Stimulated activated CD4-positive, alpha-beta T cell treated with anti-CD3 and anti-CD28 coated beads, Interleukin-12 subunit alpha, Interleukin-12 subunit beta, amount 100 ng/mL, for 48 hours (primary cell): Measurements from ENCODE around the gene GMCL2.

Experiments
- DNase-seq, 3 donors: peaks; one replicate each; pipeline ENCODE4 v3.0.0-alpha.2; 2020; ENCODE audit warnings: low read depth in 2 of 3, low spot score in 1 of 3

The GMCL2 gene

DNA sequence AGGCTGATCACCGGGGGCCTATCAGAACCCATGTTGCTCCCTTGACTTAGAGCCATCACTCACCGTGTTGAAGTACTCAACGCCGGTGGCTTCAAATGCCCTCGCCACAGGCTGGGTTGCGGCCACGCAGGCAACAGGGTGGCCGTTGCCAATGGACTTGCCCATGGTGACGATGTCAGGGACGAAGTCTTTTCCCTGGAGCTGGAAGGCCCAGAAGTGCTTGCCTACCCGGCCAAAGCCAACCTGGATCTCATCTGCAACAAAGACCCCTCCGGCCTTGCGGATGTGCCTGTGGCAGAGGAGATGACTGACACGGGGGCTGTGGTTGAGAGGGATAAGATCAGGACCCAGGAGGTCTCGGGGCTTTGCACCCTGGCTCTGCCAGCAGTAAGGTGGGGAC is 35.1 kb upstream of the GMCL2 start:
- no peak for DNase-seq

DNA sequence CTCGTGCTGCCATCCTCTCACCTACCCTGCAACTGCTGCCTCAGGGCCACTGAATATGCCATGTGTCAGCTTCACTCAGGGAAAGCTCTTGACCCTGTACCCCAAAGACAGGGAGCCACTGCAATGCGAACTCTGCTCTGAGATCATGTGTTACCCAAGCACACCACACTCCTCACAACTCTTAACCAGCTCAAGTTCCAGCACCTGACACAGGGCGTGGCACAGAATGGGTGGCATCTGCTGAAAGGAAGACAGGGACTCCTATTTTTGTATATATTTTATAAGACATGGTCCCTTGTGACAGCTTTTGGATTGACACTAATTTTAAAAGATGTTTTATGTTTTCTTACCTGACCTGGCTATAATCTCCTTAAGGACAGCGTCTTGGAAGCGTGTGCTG is 34.7 kb upstream of the GMCL2 start:
- no peak for DNase-seq

GRCh38 chr5:178221282-178221681 is 34.1 kb upstream of the GMCL2 start:
- DNase-seq, result no peak

DNA sequence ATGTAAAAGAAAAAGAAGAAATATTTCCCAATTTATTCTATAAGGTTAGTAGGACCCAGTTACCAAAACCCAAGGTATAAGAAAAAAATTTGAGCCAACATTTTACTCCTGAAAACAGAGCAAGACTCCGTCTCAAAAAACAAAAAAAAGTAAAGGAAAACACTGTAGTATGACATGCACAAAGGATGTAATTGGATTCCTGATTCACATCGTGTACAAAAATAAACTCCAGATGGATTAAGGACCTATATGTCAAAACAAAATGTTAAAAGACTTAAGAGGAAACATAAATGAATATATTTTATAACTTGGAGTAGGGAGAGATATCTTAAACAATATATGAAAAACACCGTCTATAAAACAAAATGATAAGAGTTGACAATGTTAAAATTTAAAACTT is 31.7 kb upstream of the GMCL2 start:
- DNase-seq, result no peak

DNA sequence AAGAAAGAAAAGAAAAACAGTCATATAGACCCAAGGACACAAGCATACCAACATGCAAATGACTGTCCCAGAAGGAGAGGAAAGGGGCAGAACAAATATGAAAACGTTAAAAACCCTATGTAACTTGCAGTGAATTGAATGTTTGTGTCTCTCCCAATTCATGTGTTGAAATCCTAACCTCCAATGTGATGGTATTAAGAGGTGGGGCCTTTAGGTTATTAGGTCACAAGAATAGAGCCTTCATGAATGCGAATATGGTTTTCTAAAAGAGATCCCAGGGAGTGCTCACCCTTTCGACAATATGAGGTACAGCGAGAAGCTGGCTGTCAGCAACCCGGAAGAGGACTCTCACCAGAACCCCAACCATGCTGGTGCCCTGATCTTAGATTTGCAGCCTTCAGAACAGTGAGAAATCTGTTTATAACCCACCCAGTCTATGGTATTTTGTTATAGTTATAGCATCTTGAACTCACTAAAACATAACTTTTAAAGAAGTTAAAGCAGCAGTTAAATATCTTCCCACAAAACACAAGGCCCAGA is 31.1 kb upstream of the GMCL2 start:
- no peak for DNase-seq

- no peak for DNase-seq
Measured at GRCh38 chr5:178216779-178217178, 29.6 kb upstream of the GMCL2 start.

- no peak for DNase-seq
Measured at GRCh38 chr5:178216088-178216534, 28.9 kb upstream of the GMCL2 start.

DNA sequence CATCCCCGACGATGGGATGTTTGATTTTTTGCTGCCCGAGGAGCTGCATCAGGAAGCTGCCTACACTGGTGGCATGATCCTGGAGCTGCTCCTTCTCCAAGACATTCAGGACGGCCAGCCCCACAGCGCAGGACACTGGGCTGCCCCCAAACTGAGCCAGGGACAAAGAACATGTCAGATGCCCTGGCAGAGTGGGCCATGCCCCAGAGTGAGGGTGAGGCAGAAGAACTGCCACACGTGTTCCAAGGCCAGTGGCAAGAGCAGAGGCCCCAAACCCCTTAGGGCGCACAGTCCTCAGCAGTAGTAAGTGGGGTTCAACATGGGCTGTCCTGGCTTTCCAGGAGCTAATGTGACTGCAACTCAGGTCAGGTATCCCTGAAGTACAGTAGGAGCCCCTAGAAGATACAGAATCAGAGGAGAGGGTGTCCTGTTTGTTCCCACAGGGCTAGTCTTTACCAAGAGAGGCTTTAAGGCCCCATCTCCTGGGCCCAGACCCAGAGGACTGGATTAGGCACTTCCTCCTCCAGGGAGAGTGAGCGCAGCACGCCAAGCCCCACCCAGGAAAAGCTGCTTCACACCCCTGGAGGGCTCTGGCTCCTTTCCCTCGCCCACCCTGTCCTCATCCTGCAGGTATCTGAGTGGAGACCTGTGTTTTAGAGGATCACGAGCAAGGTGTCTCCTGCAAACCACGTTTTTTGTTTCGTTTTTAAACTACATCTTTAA is 28.3 kb upstream of the GMCL2 start:
- no peak for DNase-seq

DNA sequence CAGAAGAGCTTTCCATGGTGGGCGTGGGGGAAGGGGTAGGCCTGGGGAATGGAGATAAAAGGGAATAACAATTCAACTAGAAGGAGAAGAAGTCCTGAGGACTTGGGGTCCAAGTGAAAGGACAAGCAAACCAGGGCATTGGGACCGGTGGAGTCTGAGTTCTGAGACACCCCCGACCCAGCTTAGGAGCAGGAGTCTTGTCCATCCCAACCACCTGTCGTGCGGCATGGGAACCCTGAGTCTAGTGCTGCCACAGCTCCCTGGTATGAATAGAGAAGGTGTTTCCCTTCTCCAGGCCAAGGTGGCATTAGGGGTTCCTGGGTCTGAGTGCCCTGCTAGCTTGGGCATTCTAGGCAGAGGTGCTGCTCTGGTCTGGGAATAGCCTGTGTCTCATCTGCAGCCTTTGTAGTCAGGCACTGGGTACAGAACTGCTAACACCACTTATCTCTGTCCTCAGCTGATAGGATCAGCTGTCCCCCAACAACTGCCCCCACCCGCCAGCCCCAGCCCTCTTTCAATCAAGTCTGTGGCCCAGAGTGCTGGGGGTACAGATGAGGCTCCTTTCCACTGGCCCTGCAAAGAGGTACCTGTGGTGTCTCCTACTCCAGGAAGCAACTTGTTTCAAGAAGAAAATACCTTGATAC is 27.1 kb upstream of the GMCL2 start:
- no peak for DNase-seq

DNA sequence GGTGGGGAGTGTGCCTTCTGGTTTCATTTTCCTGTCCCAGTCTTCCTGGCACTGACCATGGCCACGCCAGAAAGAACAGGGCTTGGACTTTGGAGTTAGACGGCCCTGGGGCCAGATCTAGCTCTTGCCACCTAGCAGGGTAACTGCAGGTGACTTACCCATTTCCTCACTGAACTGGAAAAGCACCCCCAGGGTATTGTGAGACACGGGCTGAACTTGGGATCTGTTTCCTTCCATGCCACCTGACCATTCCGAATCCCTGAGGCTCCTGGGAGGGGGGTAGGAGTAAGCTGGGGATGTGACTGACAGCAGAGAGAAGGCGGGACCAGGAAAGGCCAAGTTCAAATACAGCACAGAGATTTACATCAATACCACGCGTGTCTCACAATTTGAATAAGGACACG is 26.6 kb upstream of the GMCL2 start:
- no peak for DNase-seq

GRCh38 chr5:178213003-178213461 is 25.9 kb upstream of the GMCL2 start:
- DNase-seq, result no peak

DNA sequence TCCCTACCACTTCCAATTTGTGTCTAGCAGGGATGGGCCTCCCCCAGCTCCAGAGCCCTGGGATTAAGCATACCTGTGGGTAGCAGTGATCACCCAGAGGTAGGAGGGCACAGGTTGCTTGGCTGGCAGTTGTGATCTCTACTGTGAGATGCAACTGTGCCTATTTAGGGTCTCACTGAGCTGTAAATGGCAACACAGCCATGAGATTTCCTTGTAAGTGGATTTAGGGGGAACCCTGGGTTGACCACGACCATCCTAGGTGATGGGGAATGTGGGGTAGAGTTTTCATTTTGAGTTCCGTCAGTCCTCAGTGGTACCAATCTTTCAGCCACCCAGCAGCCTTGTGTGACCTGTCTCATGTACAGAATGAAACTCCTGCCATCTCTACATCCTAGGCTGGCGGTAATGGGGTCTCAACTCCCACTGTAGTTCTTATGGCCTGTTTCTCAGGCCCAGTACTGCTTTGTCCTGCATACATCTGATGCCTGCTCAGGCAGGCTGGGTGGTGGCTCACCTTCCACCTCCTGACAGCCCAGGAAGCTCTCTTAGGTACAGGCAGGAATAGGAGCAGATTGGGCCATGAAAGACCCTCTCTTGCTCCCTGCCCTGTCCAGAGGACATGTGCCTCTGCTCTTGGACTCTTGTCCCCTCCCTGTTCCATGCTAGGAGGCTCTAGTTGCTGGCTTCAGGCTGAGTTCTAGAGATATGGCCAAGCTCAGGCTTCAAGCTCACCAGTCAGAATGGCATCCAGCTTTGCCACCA is 25.3 kb upstream of the GMCL2 start:
- DNase-seq, result no peak

- no peak for DNase-seq
Measured at GRCh38 chr5:178211095-178212048, 24.2 kb upstream of the GMCL2 start.

DNA sequence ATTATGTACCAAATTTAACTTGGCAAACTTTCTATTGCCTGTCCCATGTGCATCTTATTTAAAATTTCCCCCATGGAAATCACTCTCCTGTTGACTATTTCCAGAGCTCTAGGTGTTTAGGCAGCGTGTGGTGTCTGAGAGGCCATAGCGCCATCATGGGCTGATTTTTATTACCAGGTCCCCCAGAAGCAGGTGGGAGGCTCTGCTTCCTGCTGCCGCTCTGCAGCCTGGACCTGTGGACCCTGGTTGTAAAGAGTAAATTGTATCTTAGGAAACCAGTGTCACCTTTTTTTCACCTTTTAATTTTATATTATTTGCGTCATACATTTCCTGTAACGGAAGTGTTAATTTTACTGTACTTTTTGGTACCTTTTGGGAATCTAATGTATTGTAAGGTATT is 23.5 kb upstream of the GMCL2 start:
- no peak for DNase-seq

- no peak for DNase-seq
Measured at GRCh38 chr5:178210073-178210535, 22.9 kb upstream of the GMCL2 start.

GRCh38 chr5:178209334-178210072 is 22.3 kb upstream of the GMCL2 start:
- no peak for DNase-seq

DNA sequence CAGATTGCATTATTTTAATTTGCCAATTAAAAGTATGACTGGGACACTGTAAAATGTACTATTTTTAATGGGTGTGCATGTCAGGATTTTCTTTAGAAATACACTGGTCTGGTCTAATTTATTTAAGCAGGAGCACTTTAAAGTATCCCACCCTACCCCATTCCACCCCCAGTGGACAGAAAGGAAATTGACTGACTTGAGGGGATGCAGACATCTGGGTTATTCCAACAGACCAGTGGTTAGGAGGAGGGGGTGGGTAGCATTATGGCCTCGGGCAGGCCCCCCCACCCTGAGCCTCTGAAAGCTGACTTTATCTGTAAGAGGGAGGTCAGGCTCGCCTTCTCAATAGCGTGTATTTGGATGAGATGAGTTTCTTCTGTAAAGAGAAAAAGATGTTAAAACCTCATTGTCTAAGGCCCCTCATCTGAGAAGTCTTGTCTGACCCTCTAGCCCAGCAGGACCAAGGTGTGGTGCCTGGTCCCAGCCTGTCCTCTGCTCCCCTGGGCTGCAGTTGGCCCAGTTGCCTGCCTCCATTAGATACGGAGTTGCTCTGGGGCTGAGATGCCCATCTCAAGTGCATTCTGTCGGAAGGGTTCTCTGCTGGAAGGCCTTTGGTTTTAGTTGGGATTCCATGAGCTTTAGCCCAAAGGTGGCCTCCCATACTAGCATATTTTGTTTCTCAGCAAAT is 21.5 kb upstream of the GMCL2 start:
- no peak for DNase-seq

GRCh38 chr5:178207917-178208280 is 20.7 kb upstream of the GMCL2 start:
- DNase-seq, result no peak

DNA sequence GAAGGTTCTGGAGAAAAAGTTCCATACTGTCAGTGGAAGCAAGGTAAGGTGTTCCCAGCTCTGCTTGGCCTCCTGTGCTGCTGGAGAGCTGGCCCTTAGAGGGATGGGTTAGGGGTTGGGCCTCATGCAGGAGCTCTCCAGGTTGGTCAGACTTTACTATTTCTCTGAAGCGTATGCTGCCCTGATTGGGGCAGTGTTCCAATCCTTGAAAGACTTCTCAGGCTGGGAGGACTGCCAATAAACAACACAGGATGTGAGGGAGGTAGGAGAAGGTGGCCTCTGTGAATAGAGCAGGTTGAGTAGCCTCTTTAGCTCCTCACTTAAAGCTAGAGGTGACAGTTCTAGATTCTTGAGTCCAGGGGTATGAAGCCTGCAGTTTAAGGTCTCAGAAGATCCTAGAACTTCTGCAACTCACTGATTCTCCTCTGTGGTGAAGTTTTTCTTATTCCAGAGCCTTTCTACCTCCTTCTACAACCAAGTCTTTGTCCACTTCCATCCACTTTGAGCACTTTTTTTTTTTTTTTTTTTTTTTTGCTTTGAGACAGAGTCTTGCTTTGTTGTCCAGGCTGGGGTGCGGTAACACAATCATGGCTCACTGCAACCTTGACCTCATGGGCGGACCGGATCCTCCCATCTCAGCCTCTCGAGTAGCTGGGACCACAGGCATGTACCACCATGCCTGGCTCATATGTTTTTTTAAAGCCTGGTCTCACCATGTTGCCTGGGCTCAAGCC is 20.2 kb upstream of the GMCL2 start:
- no peak for DNase-seq
